Measurements from ENCODE around the gene RCAN1.
"Not testable (repeated sequence)": the region's sequence is repeated elsewhere in the genome, so short reads cannot be mapped to it uniquely, and the experiment has no call there.

RCAN1 gene

DNA sequence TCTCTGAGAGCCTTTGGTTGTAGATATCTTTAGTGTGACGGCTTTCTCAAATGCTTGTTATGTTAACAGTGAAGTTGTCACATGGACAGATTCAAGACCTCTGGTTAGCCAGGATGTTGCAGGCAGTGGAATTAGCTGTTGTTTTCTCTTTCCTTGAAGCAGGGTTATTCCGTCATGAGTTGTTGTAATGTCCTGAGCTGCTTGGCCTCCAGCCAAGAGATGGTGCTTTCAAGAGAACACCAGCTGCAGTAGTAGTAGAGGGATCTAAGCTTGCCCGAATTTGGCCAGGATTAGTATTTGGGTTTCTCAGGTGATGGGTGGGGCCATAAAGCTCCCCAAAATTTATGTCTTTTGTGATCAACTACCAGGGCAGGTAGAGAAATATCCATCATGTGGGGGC lies 116.3 kb downstream of the RCAN1 start:
- FAIRE-seq = no peak
- no peak for DNase-seq (ENCODE audit: insufficient read length, low spot score)

DNA sequence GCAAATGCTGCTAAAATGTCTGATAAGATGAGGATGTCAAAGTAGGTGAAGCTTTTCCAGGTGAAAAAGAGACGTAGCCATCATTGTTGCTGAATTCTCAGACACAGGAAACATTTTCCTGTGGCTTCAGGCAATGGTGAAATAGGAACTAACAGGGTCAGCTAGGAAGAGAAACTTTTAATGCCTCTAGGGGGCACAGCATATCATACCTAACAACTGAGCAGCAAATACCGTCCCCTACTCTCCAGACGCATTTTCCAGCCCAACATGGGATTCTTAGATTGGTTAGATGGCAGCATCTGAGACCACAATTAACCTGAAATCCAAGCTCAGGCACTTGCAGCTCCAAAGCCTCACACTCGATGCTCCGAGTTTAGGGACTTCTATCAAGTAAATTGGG lies 131.1 kb downstream of the RCAN1 start:
- DNase-seq (ENCODE audit: insufficient read length, low spot score); FAIRE-seq: not testable (repeated sequence)

DNA sequence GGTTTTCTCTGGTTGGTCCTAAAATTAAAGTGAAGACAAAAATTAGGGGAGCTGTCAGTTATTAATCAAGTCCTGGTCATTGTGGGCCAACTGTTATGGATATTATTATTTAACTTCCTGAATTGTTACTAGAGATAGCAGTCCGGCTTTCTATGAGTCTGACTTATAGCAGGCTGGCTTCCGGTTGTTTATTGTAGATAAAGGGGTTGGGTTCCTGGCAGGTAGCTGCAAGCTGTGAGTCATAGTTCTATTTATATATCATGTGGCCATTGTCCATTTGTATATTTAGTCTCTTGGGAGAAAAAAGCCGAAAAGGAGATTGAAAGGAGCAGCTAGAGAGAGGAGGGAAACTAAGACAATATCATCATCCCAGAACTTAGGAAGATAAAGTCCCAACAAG lies 131.5 kb downstream of the RCAN1 start:
- FAIRE-seq; DNase-seq (ENCODE audit: insufficient read length, low spot score): not testable (repeated sequence)

DNA sequence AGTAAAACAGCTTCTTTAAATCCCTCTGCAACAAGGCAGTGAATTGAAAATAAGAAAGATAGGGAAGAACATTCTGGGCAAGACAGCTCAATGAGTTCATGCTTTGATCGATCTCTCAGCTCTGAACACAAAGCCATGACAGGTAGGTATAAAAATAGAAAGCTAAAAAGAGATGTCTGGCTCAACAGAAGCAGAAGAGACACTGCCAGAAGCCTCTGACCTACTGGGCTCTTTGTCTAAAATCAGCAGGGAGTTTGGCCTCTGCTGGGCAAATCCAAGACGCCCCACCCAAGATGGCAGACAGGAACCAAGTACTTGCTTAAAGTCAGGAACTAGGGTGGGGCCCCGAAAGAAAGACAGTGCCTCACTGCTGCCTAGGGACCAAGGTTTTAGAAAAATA lies 147.6 kb downstream of the RCAN1 start:
- DNase-seq (ENCODE audit: insufficient read length, low spot score) = not testable (repeated sequence)

More for the DNA sequence above, 147.6 kb downstream of the RCAN1 start:
- FAIRE-seq = not testable (repeated sequence)
